MM.1S (cell line): ENCODE results near the gene SLC35F3.
A peak's percentile ranks its signal among the peaks of the same experiment; 100 is the strongest.

Experiments
- DNase-seq: peaks from one replicate; pipeline ENCODE4 v3.0.0-alpha.2; 2015
- H2AFZ ChIP-seq: fragments of 300-600 bp; sonication (generic); 2 replicates; pipeline ENCODE4 v1.6.0; 2016; ENCODE audit warnings: antibody characterized with exemption, low read length
- H3F3A ChIP-seq: fragments of 300-600 bp; sonication (generic); 2 replicates; pipeline ENCODE4 v1.6.1; 2016; ENCODE audit warnings: mild to moderate bottlenecking, antibody characterized with exemption, low read length, moderate library complexity, mixed read lengths; ENCODE audit not compliant: insufficient read depth
- H3K27ac ChIP-seq: fragments of 300-600 bp; sonication (generic); 2 replicates; pipeline ENCODE4 v1.5.1; 2016; ENCODE audit warnings: mild to moderate bottlenecking, low read length
- H3K27me3 ChIP-seq: fragments of 300-600 bp; sonication (generic); replicated peaks from 2 replicates; pipeline ENCODE4 v1.6.0; 2016; ENCODE audit warnings: low read length; ENCODE audit not compliant: insufficient read depth
- H3K36me3 ChIP-seq: fragments of 300-600 bp; sonication (generic); replicated peaks from 2 replicates; pipeline ENCODE4 v1.6.1; 2016; ENCODE audit warnings: mild to moderate bottlenecking, low read length, mixed read lengths; ENCODE audit not compliant: insufficient read depth
- H3K4me1 ChIP-seq: fragments of 300-600 bp; sonication (generic); 2 replicates; pipeline ENCODE4 v1.6.1; 2016; ENCODE audit warnings: low read length, mixed read lengths
- H3K4me2 ChIP-seq: fragments of 300-600 bp; sonication (generic); 2 replicates; pipeline ENCODE4 v1.6.0; 2016; ENCODE audit warnings: low read depth, low read length
- H3K4me3 ChIP-seq: fragments of 300-600 bp; sonication (generic); 2 replicates; pipeline ENCODE4 v1.5.1; 2016; ENCODE audit warnings: low read length, mixed read lengths
- H3K79me2 ChIP-seq: fragments of 300-600 bp; sonication (generic); 2 replicates; pipeline ENCODE4 v1.6.1; 2016; ENCODE audit warnings: mixed run types, low read length, mixed read lengths
- H3K9ac ChIP-seq: fragments of 300-600 bp; sonication (generic); 2 replicates; pipeline ENCODE4 v1.6.1; 2016; ENCODE audit warnings: low read length, mixed read lengths
- H3K9me2 ChIP-seq: fragments of 300-600 bp; sonication (generic); replicated peaks from 2 replicates; pipeline ENCODE4 v1.6.1; 2016; ENCODE audit warnings: mild to moderate bottlenecking, low read length, mixed read lengths; ENCODE audit not compliant: insufficient read depth
- H3K9me3 ChIP-seq: fragments of 300-600 bp; sonication (generic); replicated peaks from 2 replicates; pipeline ENCODE4 v1.6.1; 2016; ENCODE audit warnings: mild to moderate bottlenecking, low read length, mixed read lengths; ENCODE audit not compliant: insufficient read depth
- H4K20me1 ChIP-seq: fragments of 300-600 bp; sonication (generic); 2 replicates; pipeline ENCODE4 v1.6.1; 2016; ENCODE audit warnings: mild to moderate bottlenecking, low read length, moderate library complexity, mixed read lengths; ENCODE audit not compliant: insufficient read depth
- EZH2 ChIP-seq: fragments of 300-600 bp; sonication (generic); optimal IDR thresholded peaks from 2 replicates; pipeline ENCODE3; 2017; ENCODE audit warnings: low read depth, mild to moderate bottlenecking, antibody characterized with exemption, low read length, mixed read lengths
- EZH2phosphoT487 ChIP-seq: fragments of 300-600 bp; sonication (generic); IDR thresholded peaks from 2 replicates; pipeline ENCODE4 v1.6.1; 2018; ENCODE audit warnings: antibody characterized with exemption, low read length
- TF ChIP-seq, protein P1 (sequence below): fragments of 300-600 bp; sonication (generic); IDR thresholded peaks from 2 replicates; pipeline ENCODE4 v1.5.1; 2016; ENCODE audit warnings: antibody characterized with exemption, low read length, mixed read lengths

Gene SLC35F3

DNA sequence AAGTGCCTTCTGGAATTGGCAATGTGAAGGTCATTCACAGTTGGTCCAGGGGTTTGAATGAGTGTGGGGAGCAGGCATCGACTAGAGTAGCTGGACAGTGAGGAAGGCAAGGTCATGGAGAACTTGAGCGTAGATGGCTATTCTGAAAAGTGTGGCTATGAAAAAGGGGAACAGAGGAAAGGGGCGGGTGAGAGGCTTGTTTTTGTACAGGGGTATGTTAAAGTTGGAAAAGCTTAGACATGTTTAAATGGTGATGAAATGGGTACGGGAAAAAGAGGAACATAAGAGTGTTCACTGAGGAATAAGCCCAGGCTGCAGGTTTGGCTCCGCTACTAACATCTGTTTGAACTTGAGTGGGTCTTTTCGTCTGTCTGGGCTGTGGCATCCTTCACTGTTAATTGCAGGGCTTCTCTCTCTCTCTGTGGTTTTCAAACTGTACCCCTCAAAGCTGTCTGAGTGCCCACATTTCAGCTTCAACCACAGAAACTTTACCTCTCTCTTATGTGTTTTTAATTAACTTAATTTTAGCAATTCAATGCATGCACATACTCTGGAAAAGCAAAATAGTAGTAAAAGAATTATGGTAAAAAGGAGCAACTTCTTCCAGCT, 398.0 kb downstream of the SLC35F3 start:
- Histone ChIP-seq H3K4me1 (no peaks in the 10 kb centered on the region), H3K4me2 (no peak overlapping the region), H4K20me1 (no peaks in the 10 kb centered on the region), H3K36me3 (no peaks in the 10 kb centered on the region), H3K9me3 (no peaks in the 10 kb centered on the region), H3K9ac (no peak overlapping the region), H3K9me2 (no peaks in the 10 kb centered on the region), H3K79me2 (no peaks in the 10 kb centered on the region), H3F3A (no peaks in the 10 kb centered on the region), H2AFZ (no peak overlapping the region), H3K27ac (no peak overlapping the region), H3K27me3 (no peaks in the 10 kb centered on the region), H3K4me3 (no peak overlapping the region)
- TF ChIP-seq EZH2 (no peak), EZH2phosphoT487 (no peak)
- no peak for DNase-seq

DNA sequence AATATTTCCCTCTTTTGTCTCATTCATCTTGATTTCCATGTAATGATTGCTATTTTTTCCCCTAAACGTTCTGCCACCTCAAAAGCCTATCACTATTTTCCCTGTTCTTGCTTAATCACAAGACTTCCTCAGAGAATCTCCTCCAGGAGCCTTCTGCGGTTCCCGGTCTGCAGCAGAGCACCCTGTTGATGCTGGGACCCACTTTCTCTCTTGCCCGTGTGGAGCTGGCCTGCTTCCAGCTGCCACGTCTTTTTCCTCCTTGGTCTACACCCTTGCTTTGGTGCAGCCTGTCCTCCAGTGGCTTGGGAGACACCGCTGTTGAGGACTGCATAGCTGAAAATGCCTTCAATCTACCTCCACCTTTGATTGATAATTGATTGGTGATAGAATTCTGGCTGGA, 398.8 kb downstream of the SLC35F3 start:
- Histone ChIP-seq H3K36me3 (no peaks in the 10 kb centered on the region), H3K4me1 (no peaks in the 10 kb centered on the region), H3K79me2 (no peaks in the 10 kb centered on the region), H2AFZ (no peak overlapping the region), H3F3A (no peaks in the 10 kb centered on the region), H3K27me3 (no peaks in the 10 kb centered on the region), H3K9me3 (no peaks in the 10 kb centered on the region), H3K9ac (no peak overlapping the region), H4K20me1 (no peaks in the 10 kb centered on the region), H3K4me3 (no peak overlapping the region), H3K27ac (no peak overlapping the region), H3K9me2 (no peaks in the 10 kb centered on the region), H3K4me2 (no peak overlapping the region)
- DNase-seq: no peak
- TF ChIP-seq, protein P1, sequence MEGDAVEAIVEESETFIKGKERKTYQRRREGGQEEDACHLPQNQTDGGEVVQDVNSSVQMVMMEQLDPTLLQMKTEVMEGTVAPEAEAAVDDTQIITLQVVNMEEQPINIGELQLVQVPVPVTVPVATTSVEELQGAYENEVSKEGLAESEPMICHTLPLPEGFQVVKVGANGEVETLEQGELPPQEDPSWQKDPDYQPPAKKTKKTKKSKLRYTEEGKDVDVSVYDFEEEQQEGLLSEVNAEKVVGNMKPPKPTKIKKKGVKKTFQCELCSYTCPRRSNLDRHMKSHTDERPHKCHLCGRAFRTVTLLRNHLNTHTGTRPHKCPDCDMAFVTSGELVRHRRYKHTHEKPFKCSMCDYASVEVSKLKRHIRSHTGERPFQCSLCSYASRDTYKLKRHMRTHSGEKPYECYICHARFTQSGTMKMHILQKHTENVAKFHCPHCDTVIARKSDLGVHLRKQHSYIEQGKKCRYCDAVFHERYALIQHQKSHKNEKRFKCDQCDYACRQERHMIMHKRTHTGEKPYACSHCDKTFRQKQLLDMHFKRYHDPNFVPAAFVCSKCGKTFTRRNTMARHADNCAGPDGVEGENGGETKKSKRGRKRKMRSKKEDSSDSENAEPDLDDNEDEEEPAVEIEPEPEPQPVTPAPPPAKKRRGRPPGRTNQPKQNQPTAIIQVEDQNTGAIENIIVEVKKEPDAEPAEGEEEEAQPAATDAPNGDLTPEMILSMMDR: no peak
- TF ChIP-seq EZH2 (no peak), EZH2phosphoT487 (no peak)

DNA sequence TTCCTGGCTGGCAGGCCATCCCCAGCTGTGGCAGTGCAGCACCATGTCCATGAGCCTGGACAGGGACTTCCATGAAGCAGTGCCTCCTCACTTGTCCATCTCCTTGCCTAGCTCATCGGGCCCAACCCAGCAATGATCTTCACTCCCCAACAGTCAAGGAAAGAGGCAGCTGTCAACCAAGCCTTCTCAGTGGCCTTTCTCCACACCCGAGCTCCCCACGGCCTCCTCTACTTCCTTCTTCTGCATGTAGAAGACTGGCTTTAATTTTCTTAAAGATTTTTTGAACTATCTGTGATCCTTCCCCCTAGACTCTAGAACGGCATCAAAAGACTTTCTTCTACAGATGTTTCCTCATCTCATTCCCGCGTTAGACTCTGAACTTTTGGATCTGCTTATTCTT, 403.2 kb downstream of the SLC35F3 start:
- Histone ChIP-seq H3K4me1 (no peaks in the 10 kb centered on the region), H3K79me2 (no peaks in the 10 kb centered on the region), H2AFZ (no peak overlapping the region), H3K4me3 (no peak overlapping the region), H3K4me2 (no peak overlapping the region), H3K27ac (no peak overlapping the region), H4K20me1 (no peaks in the 10 kb centered on the region), H3K27me3 (no peaks in the 10 kb centered on the region), H3K9me3 (no peaks in the 10 kb centered on the region), H3K36me3 (no peaks in the 10 kb centered on the region), H3K9ac (no peak overlapping the region), H3F3A (no peaks in the 10 kb centered on the region), H3K9me2 (no peaks in the 10 kb centered on the region)
- no peak for DNase-seq
- TF ChIP-seq EZH2 (no peak), EZH2phosphoT487 (no peak)
- TF ChIP-seq, protein P1: no peak

DNA sequence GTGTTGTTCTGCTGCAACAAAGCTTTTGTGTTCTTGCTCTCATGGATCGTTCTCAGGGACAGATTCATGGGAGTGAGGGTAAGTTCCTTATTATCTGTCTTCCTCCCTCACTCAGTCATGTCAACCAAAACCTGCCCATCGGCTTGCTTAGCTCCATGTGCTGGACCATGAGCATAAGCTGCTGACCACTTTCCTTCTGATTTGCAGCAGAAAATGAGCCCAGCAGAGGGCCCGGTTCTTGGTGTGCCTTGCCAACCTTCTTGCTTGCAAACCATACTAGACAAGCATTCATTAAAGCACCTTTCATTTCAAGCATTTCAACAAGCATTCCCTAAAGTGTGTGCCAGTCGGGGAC, 404.7 kb downstream of the SLC35F3 start:
- H3K27me3 ChIP-seq: no peaks in the 10 kb centered on the region
- H4K20me1 ChIP-seq: no peaks in the 10 kb centered on the region
- H3K4me3 ChIP-seq: no peak overlapping the region
- no peaks in the 10 kb centered on the region for H3K36me3 ChIP-seq
- no peak overlapping the region for H3K9ac ChIP-seq
- no peak overlapping the region for H3K27ac ChIP-seq
- 0 out of 2 replicates have a peak overlapping the region, but pooled peaks have one; percentile 67 for H2AFZ ChIP-seq
- no peaks in the 10 kb centered on the region for H3F3A ChIP-seq
- no peak for DNase-seq
- H3K9me2 ChIP-seq: no peaks in the 10 kb centered on the region
- TF ChIP-seq EZH2: no peak
- H3K4me1 ChIP-seq: no peaks in the 10 kb centered on the region
- peak overlapping the region; percentile 55; the same call in 1 of the 2 replicates for H3K4me2 ChIP-seq
- H3K9me3 ChIP-seq: no peaks in the 10 kb centered on the region
- no peaks in the 10 kb centered on the region for H3K79me2 ChIP-seq
